ENCODE results near the gene LACTBL1. TPM values are rescaled to one million over a fixed set of nuclear protein-coding genes. Genes with fewer than 3 reads are reported as not detected.

LACTBL1 gene
- total and polyA plus RNA-seq, 9 donors: not detected

DNA sequence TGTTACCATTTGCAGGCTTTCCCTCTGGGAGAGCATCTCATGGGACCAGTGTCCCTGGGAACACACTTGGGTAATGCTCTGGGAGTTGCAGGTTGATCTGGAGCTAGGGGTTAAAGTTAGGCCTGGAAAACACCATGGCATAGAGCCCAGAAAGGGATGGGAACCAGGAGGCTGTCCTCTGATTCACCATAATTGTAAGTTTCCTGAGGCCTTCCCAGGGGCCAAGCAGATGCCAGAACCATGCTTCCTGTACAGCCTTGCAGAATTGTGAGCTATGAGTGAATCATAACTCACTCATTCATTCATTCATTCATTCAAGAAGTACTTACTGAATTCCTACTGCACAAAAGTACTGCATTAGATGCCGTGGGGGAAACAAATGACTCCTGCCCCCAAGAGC is 50.0 kb downstream of the LACTBL1 start:
- no peak for TF ChIP-seq EP300 (IDR thresholded peaks at IDR 0.05)
- no peak for TF ChIP-seq POLR2A (IDR thresholded peaks at IDR 0.05)
- no peak for TF ChIP-seq CTCF (IDR thresholded peaks at IDR 0.05)
- intact Hi-C loops (cut with DNase I): no loop called here
- WGBS, 3 donors: 94 to 96% (median 95%) methylated on average over 1 of the region's 1 CpG
- Histone ChIP-seq H3K4me3 (no peak overlapping the region), H3K27me3 (no peaks in the 10 kb centered on the region), H3K27ac (no peak overlapping the region), H3K9me3 (no peaks in the 10 kb centered on the region), H3K4me1 (ENCODE audit: insufficient read depth) (peaks cover 2% of the 10 kb centered on the region), H3K36me3 (no peaks in the 10 kb centered on the region)
- DNase-seq: no peak

DNA sequence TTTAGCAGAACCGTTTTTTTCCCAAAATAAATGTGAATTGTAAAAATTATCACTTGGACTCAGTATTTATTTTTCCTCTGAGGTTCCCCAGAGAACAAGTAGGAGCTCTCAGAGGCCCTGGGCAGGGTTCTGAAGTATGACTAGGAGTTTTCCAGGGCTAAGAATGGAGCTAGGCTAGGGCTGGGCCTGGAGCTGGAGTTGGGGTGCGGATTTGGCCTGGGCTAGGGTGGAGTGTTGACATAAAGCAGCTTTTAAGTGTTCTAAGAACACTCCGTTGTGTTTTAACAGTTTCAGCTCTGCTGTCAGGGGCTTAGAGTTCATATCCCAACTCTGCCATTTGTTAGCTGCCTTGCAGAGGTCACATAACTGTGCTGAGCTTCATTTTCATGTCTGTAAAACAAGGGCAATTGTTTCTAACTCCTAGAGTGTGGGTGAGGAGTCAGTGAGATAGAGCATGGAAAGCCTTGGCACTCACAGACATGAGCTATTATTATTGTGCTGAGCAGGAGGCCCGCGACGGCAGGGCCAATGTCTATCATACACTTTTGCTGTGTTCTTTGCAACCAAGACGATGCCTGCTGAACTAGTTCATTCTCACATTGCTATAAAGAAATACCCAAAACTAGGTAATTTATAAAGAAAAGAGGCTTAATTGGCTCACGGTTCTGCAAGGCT is 51.1 kb downstream of the LACTBL1 start:
- Histone ChIP-seq H3K4me3 (no peak overlapping the region), H3K9me3 (no peaks in the 10 kb centered on the region), H3K27ac (no peak overlapping the region), H3K36me3 (no peaks in the 10 kb centered on the region), H3K27me3 (no peaks in the 10 kb centered on the region), H3K4me1 (ENCODE audit: insufficient read depth) (peaks cover 2% of the 10 kb centered on the region)
- TF ChIP-seq EP300 (IDR thresholded peaks at IDR 0.05): no peak
- TF ChIP-seq CTCF (IDR thresholded peaks at IDR 0.05): no peak
- TF ChIP-seq POLR2A (IDR thresholded peaks at IDR 0.05): no peak
- no peak for DNase-seq
- intact Hi-C loops (cut with DNase I): no loop called here
- WGBS, 3 donors: 32 to 49% (median 35%) methylated on average over 8 of the region's 8 CpGs

GRCh38 chr1:22920734-22921451 is 51.8 kb downstream of the LACTBL1 start:
- Histone ChIP-seq H3K4me1 (ENCODE audit: insufficient read depth) (peaks cover 2% of the 10 kb centered on the region), H3K27me3 (no peaks in the 10 kb centered on the region), H3K9me3 (no peaks in the 10 kb centered on the region), H3K27ac (no peak overlapping the region), H3K36me3 (no peaks in the 10 kb centered on the region), H3K4me3 (no peak overlapping the region)
- TF ChIP-seq CTCF (IDR thresholded peaks at IDR 0.05) (no peak), POLR2A (IDR thresholded peaks at IDR 0.05) (no peak), EP300 (IDR thresholded peaks at IDR 0.05) (no peak)
- DNase-seq: no peak
- intact Hi-C loops (cut with DNase I): no loop called here
- WGBS, 3 donors: 39 to 41% (median 40%) methylated on average over 8 of the region's 8 CpGs

- intact Hi-C loops (cut with DNase I): no loop called here
Observed at GRCh38 chr1:22920026-22920733, 52.5 kb downstream of the LACTBL1 start.

More at GRCh38 chr1:22920026-22920733, 52.5 kb downstream of the LACTBL1 start:
- 65 to 79% (median 76%) methylated on average over 6 of the region's 6 CpGs for WGBS, 3 donors
- H3K36me3 ChIP-seq: no peaks in the 10 kb centered on the region
- TF ChIP-seq EP300 (IDR thresholded peaks at IDR 0.05) (no peak), CTCF (IDR thresholded peaks at IDR 0.05) (no peak)
- H3K27me3 ChIP-seq: no peaks in the 10 kb centered on the region
- DNase-seq: no peak
- H3K9me3 ChIP-seq: no peaks in the 10 kb centered on the region
- H3K4me3 ChIP-seq: no peak overlapping the region
- H3K4me1 ChIP-seq (ENCODE audit: insufficient read depth): peaks cover 2% of the 10 kb centered on the region
- H3K27ac ChIP-seq: no peak overlapping the region

Measured in ovary (tissue), 9 donors.